HEK293 (cell line): ENCODE results near the gene TK1.

Source experiments
- EGR2 ChIP-seq: fragments of 450-650 bp; formaldehyde crosslinking; IDR thresholded peaks from 2 replicates; pipeline ENCODE4 v1.5.1; 2016; ENCODE audit warnings: low read depth, missing biosample characterization, missing genetic modification characterization
- FEZF1 ChIP-seq: fragments of 450-650 bp; formaldehyde crosslinking; IDR thresholded peaks from 2 replicates; pipeline ENCODE4 v1.5.1; 2016; ENCODE audit warnings: missing biosample characterization, missing genetic modification characterization
- KLF8 ChIP-seq: fragments of 450-650 bp; formaldehyde crosslinking; IDR thresholded peaks from 2 replicates; pipeline ENCODE4 v1.5.1; 2016; ENCODE audit warnings: missing biosample characterization, missing genetic modification characterization
- KLF9 ChIP-seq: fragments of 450-650 bp; formaldehyde crosslinking; IDR thresholded peaks from 2 replicates; pipeline ENCODE4 v1.5.1; 2016; ENCODE audit warnings: missing biosample characterization, missing genetic modification characterization, low read depth
- OVOL3 ChIP-seq: fragments of 450-650 bp; formaldehyde crosslinking; IDR thresholded peaks from 2 replicates; pipeline ENCODE4 v1.5.1; 2016; ENCODE audit warnings: missing biosample characterization, missing genetic modification characterization
- SP2 ChIP-seq: fragments of 450-650 bp; formaldehyde crosslinking; IDR thresholded peaks from 2 replicates; pipeline ENCODE4 v1.5.1; 2016; ENCODE audit warnings: missing biosample characterization, missing genetic modification characterization
- ZEB2 ChIP-seq: fragments of 450-650 bp; formaldehyde crosslinking; IDR thresholded peaks from 2 replicates; pipeline ENCODE4 v1.5.1; 2016; ENCODE audit warnings: missing biosample characterization, missing genetic modification characterization
- ZFHX2 ChIP-seq: fragments of 450-650 bp; formaldehyde crosslinking; conservative IDR thresholded peaks from 2 replicates; pipeline ENCODE4 v1.5.1; 2016; ENCODE audit warnings: missing biosample characterization, missing genetic modification characterization
- ZNF121 ChIP-seq: fragments of 450-650 bp; formaldehyde crosslinking; IDR thresholded peaks from 2 replicates; pipeline ENCODE4 v1.5.1; 2016; ENCODE audit warnings: missing biosample characterization, missing genetic modification characterization
- ZNF175 ChIP-seq: fragments of 450-650 bp; formaldehyde crosslinking; IDR thresholded peaks from 2 replicates; pipeline ENCODE4 v1.5.1; 2016; ENCODE audit warnings: missing biosample characterization, missing genetic modification characterization
- ZNF2 ChIP-seq: fragments of 450-650 bp; formaldehyde crosslinking; IDR thresholded peaks from 2 replicates; pipeline ENCODE4 v1.5.1; 2016; ENCODE audit warnings: missing biosample characterization, missing genetic modification characterization
- ZNF202 ChIP-seq: fragments of 450-650 bp; formaldehyde crosslinking; IDR thresholded peaks from 2 replicates; pipeline ENCODE4 v1.5.1; 2016; ENCODE audit warnings: missing biosample characterization, missing genetic modification characterization, borderline replicate concordance
- ZNF214 ChIP-seq: fragments of 450-650 bp; formaldehyde crosslinking; IDR thresholded peaks from 2 replicates; pipeline ENCODE4 v1.5.1; 2017; ENCODE audit warnings: missing biosample characterization, mild to moderate bottlenecking, missing genetic modification characterization, borderline replicate concordance
- ZNF221 ChIP-seq: fragments of 450-650 bp; formaldehyde crosslinking; IDR thresholded peaks from 2 replicates; pipeline ENCODE4 v1.5.1; 2017; ENCODE audit warnings: missing biosample characterization, missing genetic modification characterization, borderline replicate concordance
- ZNF24 ChIP-seq: fragments of 450-650 bp; formaldehyde crosslinking; IDR thresholded peaks from 2 replicates; pipeline ENCODE4 v1.5.1; 2016; ENCODE audit warnings: missing biosample characterization, missing genetic modification characterization
- ZNF324 ChIP-seq: fragments of 450-650 bp; formaldehyde crosslinking; IDR thresholded peaks from 2 replicates; pipeline ENCODE4 v1.5.1; 2016; ENCODE audit warnings: missing biosample characterization, missing genetic modification characterization
- ZNF341 ChIP-seq: fragments of 450-650 bp; formaldehyde crosslinking; IDR thresholded peaks from 2 replicates; pipeline ENCODE4; 2016; ENCODE audit warnings: low read depth, missing biosample characterization, missing genetic modification characterization
- ZNF473 ChIP-seq: fragments of 450-650 bp; formaldehyde crosslinking; IDR thresholded peaks from 2 replicates; pipeline ENCODE4 v1.5.1; 2017; ENCODE audit warnings: missing biosample characterization, missing genetic modification characterization
- ZNF571 ChIP-seq: fragments of 450-650 bp; formaldehyde crosslinking; IDR thresholded peaks from 2 replicates; pipeline ENCODE4 v1.5.0; 2017; ENCODE audit warnings: missing biosample characterization, missing genetic modification characterization
- ZNF621 ChIP-seq: fragments of 450-650 bp; formaldehyde crosslinking; IDR thresholded peaks from 2 replicates; pipeline ENCODE4 v1.5.1; 2017; ENCODE audit warnings: missing biosample characterization, missing genetic modification characterization
- ZNF677 ChIP-seq: fragments of 450-650 bp; IDR thresholded peaks from 2 replicates; pipeline ENCODE4 v1.5.0; 2018; ENCODE audit warnings: missing biosample characterization, mild to moderate bottlenecking, missing genetic modification characterization, moderate library complexity
- ZNF701 ChIP-seq: fragments of 450-650 bp; formaldehyde crosslinking; IDR thresholded peaks from 2 replicates; pipeline ENCODE4 v1.5.1; 2016; ENCODE audit warnings: missing biosample characterization, missing genetic modification characterization
- ZSCAN23 ChIP-seq: fragments of 450-650 bp; formaldehyde crosslinking; IDR thresholded peaks from 2 replicates; pipeline ENCODE4 v1.5.1; 2016; ENCODE audit warnings: missing biosample characterization, missing genetic modification characterization
- ZSCAN30 ChIP-seq: fragments of 450-650 bp; IDR thresholded peaks from 2 replicates; pipeline ENCODE4 v1.5.1; 2018; ENCODE audit warnings: missing biosample characterization, mild to moderate bottlenecking, missing genetic modification characterization, moderate library complexity
- TF ChIP-seq, protein P1 (sequence below): IDR thresholded peaks from 2 replicates; pipeline ENCODE4 v1.6.1; 2011; ENCODE audit warnings: mild to moderate bottlenecking, low read depth, low read length, borderline replicate concordance
- TF ChIP-seq, protein P2 (sequence below): fragments of 450-650 bp; formaldehyde crosslinking; IDR thresholded peaks from 2 replicates; pipeline ENCODE4 v1.5.1; 2017; ENCODE audit warnings: missing biosample characterization, missing genetic modification characterization
- TF ChIP-seq, protein P3 (sequence below): fragments of 450-650 bp; formaldehyde crosslinking; IDR thresholded peaks from 2 replicates; pipeline ENCODE4 v1.5.1; 2017; ENCODE audit warnings: missing biosample characterization, mild to moderate bottlenecking, missing genetic modification characterization, moderate library complexity
- TF ChIP-seq, protein P4 (sequence below): fragments of 450-650 bp; formaldehyde crosslinking; IDR thresholded peaks from 2 replicates; pipeline ENCODE4 v1.5.1; 2016; ENCODE audit warnings: missing biosample characterization, missing genetic modification characterization
- TF ChIP-seq, protein P5 (sequence below): fragments of 450-650 bp; formaldehyde crosslinking; IDR thresholded peaks from 2 replicates; pipeline ENCODE4 v1.5.1; 2016; ENCODE audit warnings: missing biosample characterization, missing genetic modification characterization
- TF ChIP-seq, protein P6 (sequence below): fragments of 450-650 bp; formaldehyde crosslinking; IDR thresholded peaks from 2 replicates; pipeline ENCODE4 v1.5.1; 2016; ENCODE audit warnings: missing biosample characterization, missing genetic modification characterization

Gene TK1

DNA sequence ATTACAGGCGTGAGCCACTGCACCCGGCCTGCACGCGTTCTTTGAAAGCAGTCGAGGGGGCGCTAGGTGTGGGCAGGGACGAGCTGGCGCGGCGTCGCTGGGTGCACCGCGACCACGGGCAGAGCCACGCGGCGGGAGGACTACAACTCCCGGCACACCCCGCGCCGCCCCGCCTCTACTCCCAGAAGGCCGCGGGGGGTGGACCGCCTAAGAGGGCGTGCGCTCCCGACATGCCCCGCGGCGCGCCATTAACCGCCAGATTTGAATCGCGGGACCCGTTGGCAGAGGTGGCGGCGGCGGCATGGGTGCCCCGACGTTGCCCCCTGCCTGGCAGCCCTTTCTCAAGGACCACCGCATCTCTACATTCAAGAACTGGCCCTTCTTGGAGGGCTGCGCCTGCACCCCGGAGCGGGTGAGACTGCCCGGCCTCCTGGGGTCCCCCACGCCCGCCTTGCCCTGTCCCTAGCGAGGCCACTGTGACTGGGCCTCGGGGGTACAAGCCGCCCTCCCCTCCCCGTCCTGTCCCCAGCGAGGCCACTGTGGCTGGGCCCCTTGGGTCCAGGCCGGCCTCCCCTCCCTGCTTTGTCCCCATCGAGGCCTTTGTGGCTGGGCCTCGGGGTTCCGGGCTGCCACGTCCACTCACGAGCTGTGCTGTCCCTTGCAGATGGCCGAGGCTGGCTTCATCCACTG lies 27.3 kb upstream of the TK1 start, which contains the start of gene BIRC5 (continued):
- TF ChIP-seq ZNF121 (tag by site-specific recombination), result no peak
- TF ChIP-seq ZEB2, result peak; percentile 53
- TF ChIP-seq OVOL3, result no peak
- peak; percentile 99 for TF ChIP-seq KLF8 (tag by site-specific recombination)
- TF ChIP-seq, protein P1, sequence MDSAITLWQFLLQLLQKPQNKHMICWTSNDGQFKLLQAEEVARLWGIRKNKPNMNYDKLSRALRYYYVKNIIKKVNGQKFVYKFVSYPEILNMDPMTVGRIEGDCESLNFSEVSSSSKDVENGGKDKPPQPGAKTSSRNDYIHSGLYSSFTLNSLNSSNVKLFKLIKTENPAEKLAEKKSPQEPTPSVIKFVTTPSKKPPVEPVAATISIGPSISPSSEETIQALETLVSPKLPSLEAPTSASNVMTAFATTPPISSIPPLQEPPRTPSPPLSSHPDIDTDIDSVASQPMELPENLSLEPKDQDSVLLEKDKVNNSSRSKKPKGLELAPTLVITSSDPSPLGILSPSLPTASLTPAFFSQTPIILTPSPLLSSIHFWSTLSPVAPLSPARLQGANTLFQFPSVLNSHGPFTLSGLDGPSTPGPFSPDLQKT, result no peak
- peak; percentile 68; the same call in 1 of the 2 replicates for TF ChIP-seq ZNF324 (tag by site-specific recombination)
- no peak for TF ChIP-seq ZNF701 (tag by site-specific recombination)
- TF ChIP-seq, protein P2, sequence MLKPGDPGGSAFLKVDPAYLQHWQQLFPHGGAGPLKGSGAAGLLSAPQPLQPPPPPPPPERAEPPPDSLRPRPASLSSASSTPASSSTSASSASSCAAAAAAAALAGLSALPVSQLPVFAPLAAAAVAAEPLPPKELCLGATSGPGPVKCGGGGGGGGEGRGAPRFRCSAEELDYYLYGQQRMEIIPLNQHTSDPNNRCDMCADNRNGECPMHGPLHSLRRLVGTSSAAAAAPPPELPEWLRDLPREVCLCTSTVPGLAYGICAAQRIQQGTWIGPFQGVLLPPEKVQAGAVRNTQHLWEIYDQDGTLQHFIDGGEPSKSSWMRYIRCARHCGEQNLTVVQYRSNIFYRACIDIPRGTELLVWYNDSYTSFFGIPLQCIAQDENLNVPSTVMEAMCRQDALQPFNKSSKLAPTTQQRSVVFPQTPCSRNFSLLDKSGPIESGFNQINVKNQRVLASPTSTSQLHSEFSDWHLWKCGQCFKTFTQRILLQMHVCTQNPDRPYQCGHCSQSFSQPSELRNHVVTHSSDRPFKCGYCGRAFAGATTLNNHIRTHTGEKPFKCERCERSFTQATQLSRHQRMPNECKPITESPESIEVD (tag by site-specific recombination), result no peak
- TF ChIP-seq, protein P3, sequence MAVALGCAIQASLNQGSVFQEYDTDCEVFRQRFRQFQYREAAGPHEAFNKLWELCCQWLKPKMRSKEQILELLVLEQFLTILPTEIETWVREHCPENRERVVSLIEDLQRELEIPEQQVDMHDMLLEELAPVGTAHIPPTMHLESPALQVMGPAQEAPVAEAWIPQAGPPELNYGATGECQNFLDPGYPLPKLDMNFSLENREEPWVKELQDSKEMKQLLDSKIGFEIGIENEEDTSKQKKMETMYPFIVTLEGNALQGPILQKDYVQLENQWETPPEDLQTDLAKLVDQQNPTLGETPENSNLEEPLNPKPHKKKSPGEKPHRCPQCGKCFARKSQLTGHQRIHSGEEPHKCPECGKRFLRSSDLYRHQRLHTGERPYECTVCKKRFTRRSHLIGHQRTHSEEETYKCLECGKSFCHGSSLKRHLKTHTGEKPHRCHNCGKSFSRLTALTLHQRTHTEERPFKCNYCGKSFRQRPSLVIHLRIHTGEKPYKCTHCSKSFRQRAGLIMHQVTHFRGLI (tag by site-specific recombination), result 0 out of 2 replicates have a peak, but pooled peaks have one; percentile 10
- no peak for TF ChIP-seq ZNF202
- TF ChIP-seq ZNF341, result no peak
- no peak for TF ChIP-seq ZNF221 (tag by site-specific recombination)
- TF ChIP-seq ZSCAN30, result 0 out of 2 replicates have a peak, but pooled peaks have one; percentile 81
- peak; percentile 68; the same call in 1 of the 2 replicates for TF ChIP-seq ZSCAN23 (tag by site-specific recombination)
- TF ChIP-seq ZNF621 (tag by site-specific recombination), result no peak
- peak; percentile 79 for TF ChIP-seq ZFHX2 (tag by site-specific recombination)
- peak; percentile 59 for TF ChIP-seq EGR2 (tag by site-specific recombination)
- TF ChIP-seq SP2 (tag by site-specific recombination), result peak; percentile 76
- TF ChIP-seq ZNF175 (tag by site-specific recombination), result no peak
- no peak for TF ChIP-seq ZNF214 (tag by site-specific recombination)
- TF ChIP-seq FEZF1, result 0 out of 2 replicates have a peak, but pooled peaks have one; percentile 15
- peak; percentile 69; the same call in 1 of the 2 replicates for TF ChIP-seq ZNF24 (tag by site-specific recombination)
- TF ChIP-seq KLF9, result peak; percentile 93
- TF ChIP-seq, protein P4, sequence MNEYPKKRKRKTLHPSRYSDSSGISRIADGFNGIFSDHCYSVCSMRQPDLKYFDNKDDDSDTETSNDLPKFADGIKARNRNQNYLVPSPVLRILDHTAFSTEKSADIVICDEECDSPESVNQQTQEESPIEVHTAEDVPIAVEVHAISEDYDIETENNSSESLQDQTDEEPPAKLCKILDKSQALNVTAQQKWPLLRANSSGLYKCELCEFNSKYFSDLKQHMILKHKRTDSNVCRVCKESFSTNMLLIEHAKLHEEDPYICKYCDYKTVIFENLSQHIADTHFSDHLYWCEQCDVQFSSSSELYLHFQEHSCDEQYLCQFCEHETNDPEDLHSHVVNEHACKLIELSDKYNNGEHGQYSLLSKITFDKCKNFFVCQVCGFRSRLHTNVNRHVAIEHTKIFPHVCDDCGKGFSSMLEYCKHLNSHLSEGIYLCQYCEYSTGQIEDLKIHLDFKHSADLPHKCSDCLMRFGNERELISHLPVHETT (tag by site-specific recombination), result peak; percentile 80
- TF ChIP-seq, protein P5, sequence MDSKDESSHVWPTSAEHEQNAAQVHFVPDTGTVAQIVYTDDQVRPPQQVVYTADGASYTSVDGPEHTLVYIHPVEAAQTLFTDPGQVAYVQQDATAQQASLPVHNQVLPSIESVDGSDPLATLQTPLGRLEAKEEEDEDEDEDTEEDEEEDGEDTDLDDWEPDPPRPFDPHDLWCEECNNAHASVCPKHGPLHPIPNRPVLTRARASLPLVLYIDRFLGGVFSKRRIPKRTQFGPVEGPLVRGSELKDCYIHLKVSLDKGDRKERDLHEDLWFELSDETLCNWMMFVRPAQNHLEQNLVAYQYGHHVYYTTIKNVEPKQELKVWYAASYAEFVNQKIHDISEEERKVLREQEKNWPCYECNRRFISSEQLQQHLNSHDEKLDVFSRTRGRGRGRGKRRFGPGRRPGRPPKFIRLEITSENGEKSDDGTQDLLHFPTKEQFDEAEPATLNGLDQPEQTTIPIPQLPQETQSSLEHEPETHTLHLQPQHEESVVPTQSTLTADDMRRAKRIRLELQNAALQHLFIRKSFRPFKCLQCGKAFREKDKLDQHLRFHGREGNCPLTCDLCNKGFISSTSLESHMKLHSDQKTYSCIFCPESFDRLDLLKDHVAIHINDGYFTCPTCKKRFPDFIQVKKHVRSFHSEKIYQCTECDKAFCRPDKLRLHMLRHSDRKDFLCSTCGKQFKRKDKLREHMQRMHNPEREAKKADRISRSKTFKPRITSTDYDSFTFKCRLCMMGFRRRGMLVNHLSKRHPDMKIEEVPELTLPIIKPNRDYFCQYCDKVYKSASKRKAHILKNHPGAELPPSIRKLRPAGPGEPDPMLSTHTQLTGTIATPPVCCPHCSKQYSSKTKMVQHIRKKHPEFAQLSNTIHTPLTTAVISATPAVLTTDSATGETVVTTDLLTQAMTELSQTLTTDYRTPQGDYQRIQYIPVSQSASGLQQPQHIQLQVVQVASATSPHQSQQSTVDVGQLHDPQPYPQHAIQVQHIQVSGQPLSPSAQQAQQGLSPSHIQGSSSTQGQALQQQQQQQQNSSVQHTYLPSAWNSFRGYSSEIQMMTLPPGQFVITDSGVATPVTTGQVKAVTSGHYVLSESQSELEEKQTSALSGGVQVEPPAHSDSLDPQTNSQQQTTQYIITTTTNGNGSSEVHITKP, result peak; percentile 79
- TF ChIP-seq, protein P6, sequence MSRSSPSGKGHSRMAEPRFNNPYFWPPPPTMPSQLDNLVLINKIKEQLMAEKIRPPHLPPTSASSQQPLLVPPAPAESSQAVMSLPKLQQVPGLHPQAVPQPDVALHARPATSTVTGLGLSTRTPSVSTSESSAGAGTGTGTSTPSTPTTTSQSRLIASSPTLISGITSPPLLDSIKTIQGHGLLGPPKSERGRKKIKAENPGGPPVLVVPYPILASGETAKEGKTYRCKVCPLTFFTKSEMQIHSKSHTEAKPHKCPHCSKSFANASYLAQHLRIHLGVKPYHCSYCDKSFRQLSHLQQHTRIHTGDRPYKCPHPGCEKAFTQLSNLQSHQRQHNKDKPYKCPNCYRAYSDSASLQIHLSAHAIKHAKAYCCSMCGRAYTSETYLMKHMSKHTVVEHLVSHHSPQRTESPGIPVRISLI (tag by site-specific recombination), result no peak
- TF ChIP-seq ZNF571, result no peak
- TF ChIP-seq ZNF677 (tag by site-specific recombination), result no peak
- no peak for TF ChIP-seq ZNF473 (tag by site-specific recombination)
- TF ChIP-seq ZNF2 (tag by site-specific recombination), result peak; percentile 52; the same call in 1 of the 2 replicates
